ENCODE data around the gene PFKP. TPM values are rescaled to one million over a fixed set of nuclear protein-coding genes. Genes with fewer than 3 reads are reported as not detected.

The PFKP gene
- total RNA-seq, 1 donor from 2014 or later, result 42.8 TPM

GRCh38 chr10:3179174-3179573 lies 111.8 kb downstream of the PFKP start:
- no peak for DNase-seq
- peaks cover 14% of the 10 kb centered on the region for H3K27me3 Mint-ChIP-seq
- POLR2A ChIA-PET, result no interaction called here

GRCh38 chr10:3180355-3181025 lies 113.1 kb downstream of the PFKP start:
- DNase-seq, result no peak
- no peak for TF ChIP-seq CTCF (IDR thresholded peaks at IDR 0.05)
- ATAC-seq (ENCODE audit: low read depth), result no peak
- Mint-ChIP-seq H3K9me3 (no peaks in the 10 kb centered on the region), H3K4me1 (peaks cover 11% of the 10 kb centered on the region), H3K27me3 (peaks cover 15% of the 10 kb centered on the region), H3K4me3 (no peak overlapping the region), H3K27ac (no peak overlapping the region), H3K36me3 (ENCODE audit: low read depth) (no peaks in the 10 kb centered on the region)
- intact Hi-C loops (cut with micrococcal nuclease), result no loop called here
- POLR2A ChIA-PET, result no interaction called here
- CTCF ChIA-PET, result no interaction called here

More at GRCh38 chr10:3179174-3179573, 111.8 kb downstream of the PFKP start:
- no peaks in the 10 kb centered on the region for H3K9me3 Mint-ChIP-seq
- H3K4me3 Mint-ChIP-seq, result no peak overlapping the region
- ATAC-seq (ENCODE audit: low read depth), result no peak
- TF ChIP-seq CTCF (IDR thresholded peaks at IDR 0.05), result no peak
- intact Hi-C loops (cut with micrococcal nuclease), result no loop called here
- H3K4me1 Mint-ChIP-seq, result peaks cover 11% of the 10 kb centered on the region
- CTCF ChIA-PET, result no interaction called here
- H3K36me3 Mint-ChIP-seq (ENCODE audit: low read depth), result no peaks in the 10 kb centered on the region
- no peak overlapping the region for H3K27ac Mint-ChIP-seq

GRCh38 chr10:3185386-3185785 lies 118.0 kb downstream of the PFKP start:
- Mint-ChIP-seq H3K27me3 (peaks cover 25% of the 10 kb centered on the region), H3K36me3 (ENCODE audit: low read depth) (no peaks in the 10 kb centered on the region), H3K27ac (no peak overlapping the region), H3K4me1 (no peaks in the 10 kb centered on the region), H3K4me3 (no peak overlapping the region), H3K9me3 (no peaks in the 10 kb centered on the region)
- ChIA-PET POLR2A (no interaction called here), CTCF (no interaction called here)
- no peak for TF ChIP-seq CTCF (IDR thresholded peaks at IDR 0.05)
- ATAC-seq (ENCODE audit: low read depth) (no peak), DNase-seq (no peak)
- intact Hi-C loops (cut with micrococcal nuclease), result no loop called here

- H3K36me3 Mint-ChIP-seq (ENCODE audit: low read depth), result no peaks in the 10 kb centered on the region
- CTCF ChIA-PET, result no interaction called here
- no peaks in the 10 kb centered on the region for H3K9me3 Mint-ChIP-seq
- ATAC-seq (ENCODE audit: low read depth) (no peak), DNase-seq (no peak)
- H3K27me3 Mint-ChIP-seq, result peaks cover 25% of the 10 kb centered on the region
- TF ChIP-seq CTCF (IDR thresholded peaks at IDR 0.05), result no peak
- intact Hi-C loops (cut with micrococcal nuclease), result no loop called here
- no peak overlapping the region for H3K4me3 Mint-ChIP-seq
- POLR2A ChIA-PET, result no interaction called here
- no peaks in the 10 kb centered on the region for H3K4me1 Mint-ChIP-seq
- no peak overlapping the region for H3K27ac Mint-ChIP-seq
Measured at GRCh38 chr10:3186368-3186767, 119.0 kb downstream of the PFKP start.

Other genes starting within 250 kb of the PFKP start
- gene PITRM1, start 105.2 kb downstream of the PFKP start, total RNA-seq, result 59.6 and 60.7 TPM in 2 replicates